Measurements from ENCODE around the gene ADAT2. TPM values are rescaled to one million over a fixed set of nuclear protein-coding genes. Genes with fewer than 3 reads are reported as not detected.
A peak's percentile ranks its signal among the peaks of the same experiment; 100 is the strongest.

Gene ADAT2
- total and polyA plus RNA-seq, 2 of the 13 experiments (the other 11 are each of a cell fraction or from before 2014, with no cell fraction given), result 10.5 to 18.3 TPM

DNA sequence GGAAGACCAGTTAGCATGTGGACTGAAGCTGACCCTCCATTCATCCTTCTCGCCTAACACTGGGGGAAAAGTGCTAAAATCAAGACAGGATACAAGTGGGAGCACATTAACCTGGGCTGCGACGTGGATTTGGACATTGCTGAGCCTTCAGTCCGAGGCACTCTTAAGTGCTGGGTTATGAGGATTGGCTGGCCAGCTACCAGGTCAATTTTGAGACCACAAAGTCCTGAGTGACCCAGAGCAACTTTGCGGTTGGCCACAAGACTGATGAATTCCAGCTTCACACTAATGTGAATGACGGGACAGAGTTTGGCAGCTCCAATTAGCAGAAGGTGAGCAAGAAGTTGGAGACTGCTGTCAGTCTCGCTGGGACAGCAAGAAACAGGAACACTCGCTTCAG lies 40.3 kb upstream of the ADAT2 start:
- no peaks in the 10 kb centered on the region for H3K4me1 ChIP-seq (ENCODE audit: insufficient read depth, low read length)
- H3K4me3 ChIP-seq (replicated peaks in 1 of 3; ENCODE audit: insufficient read depth in 1 of 3, low read depth in 2 of 3, low read length in 3 of 3), result no peak overlapping the region
- in situ Hi-C loops (cut with HindIII; ENCODE audit: extremely low pct_ligation_motif_present, low pct_unique_long_range_greater_than_20kb), result no loop called here
- no peak overlapping the region for H3K9ac ChIP-seq (ENCODE audit: insufficient read depth, low read depth, low read length)
- H4K20me1 ChIP-seq (ENCODE audit: insufficient read depth, low read length), result no peaks in the 10 kb centered on the region
- POLR2A ChIA-PET, result interaction anchor here (1.1 kb wide), 1 partner anchor 40 kb away, joined by 3 read pairs; the partner anchor contains the start of genes ADAT2 and PEX3
- H3K79me2 ChIP-seq (ENCODE audit: insufficient read depth, low read length), result no peaks in the 10 kb centered on the region
- no peak overlapping the region for H3K27ac ChIP-seq (ENCODE audit: extremely low read length, insufficient read depth, low read length)
- CTCF ChIA-PET (ENCODE audit: low intra/inter-chr PET ratio, low total read pairs), result no interaction called here
- no peak overlapping the region for H2AFZ ChIP-seq (ENCODE audit: low read length)
- BruUV-seq (replicated peaks), result no TSS peak
- H3K4me2 ChIP-seq (ENCODE audit: low read depth, low read length), result no peak overlapping the region
- intact Hi-C loops (cut with micrococcal nuclease; ENCODE audit: unreplicated experiment), result no loop called here
- H3K36me3 ChIP-seq (replicated peaks in 1 of 2; ENCODE audit: control insufficient read depth in 1 of 2, insufficient read depth in 2 of 2, low read length in 2 of 2), result peaks cover 7 to 22% of the 10 kb centered on the region in 2 experiments; a peak in 4 of 5 replicates
- 94% methylated on average over 8 of the region's 8 CpGs for WGBS (ENCODE audit: low lambda C conversion rate)
- DNase-seq (ENCODE audit: low spot score), result no peak
- no peaks in the 10 kb centered on the region for H3K27me3 ChIP-seq (ENCODE audit: control insufficient read depth in 1 of 2, insufficient read depth in 2 of 2, low read length in 2 of 2)
- peak; percentile 50 for ATAC-seq
- TF ChIP-seq, protein P1, sequence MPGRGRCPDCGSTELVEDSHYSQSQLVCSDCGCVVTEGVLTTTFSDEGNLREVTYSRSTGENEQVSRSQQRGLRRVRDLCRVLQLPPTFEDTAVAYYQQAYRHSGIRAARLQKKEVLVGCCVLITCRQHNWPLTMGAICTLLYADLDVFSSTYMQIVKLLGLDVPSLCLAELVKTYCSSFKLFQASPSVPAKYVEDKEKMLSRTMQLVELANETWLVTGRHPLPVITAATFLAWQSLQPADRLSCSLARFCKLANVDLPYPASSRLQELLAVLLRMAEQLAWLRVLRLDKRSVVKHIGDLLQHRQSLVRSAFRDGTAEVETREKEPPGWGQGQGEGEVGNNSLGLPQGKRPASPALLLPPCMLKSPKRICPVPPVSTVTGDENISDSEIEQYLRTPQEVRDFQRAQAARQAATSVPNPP (CRISPR knock-in tag; IDR thresholded peaks at IDR 0.05), result no peak
- TF ChIP-seq KDM1A (CRISPR knock-in tag; IDR thresholded peaks at IDR 0.05), result no peak
- no peak for TF ChIP-seq RNF2 (conservative IDR thresholded peaks at IDR 0.05; ENCODE audit: low read depth)
- TF ChIP-seq, protein P2, sequence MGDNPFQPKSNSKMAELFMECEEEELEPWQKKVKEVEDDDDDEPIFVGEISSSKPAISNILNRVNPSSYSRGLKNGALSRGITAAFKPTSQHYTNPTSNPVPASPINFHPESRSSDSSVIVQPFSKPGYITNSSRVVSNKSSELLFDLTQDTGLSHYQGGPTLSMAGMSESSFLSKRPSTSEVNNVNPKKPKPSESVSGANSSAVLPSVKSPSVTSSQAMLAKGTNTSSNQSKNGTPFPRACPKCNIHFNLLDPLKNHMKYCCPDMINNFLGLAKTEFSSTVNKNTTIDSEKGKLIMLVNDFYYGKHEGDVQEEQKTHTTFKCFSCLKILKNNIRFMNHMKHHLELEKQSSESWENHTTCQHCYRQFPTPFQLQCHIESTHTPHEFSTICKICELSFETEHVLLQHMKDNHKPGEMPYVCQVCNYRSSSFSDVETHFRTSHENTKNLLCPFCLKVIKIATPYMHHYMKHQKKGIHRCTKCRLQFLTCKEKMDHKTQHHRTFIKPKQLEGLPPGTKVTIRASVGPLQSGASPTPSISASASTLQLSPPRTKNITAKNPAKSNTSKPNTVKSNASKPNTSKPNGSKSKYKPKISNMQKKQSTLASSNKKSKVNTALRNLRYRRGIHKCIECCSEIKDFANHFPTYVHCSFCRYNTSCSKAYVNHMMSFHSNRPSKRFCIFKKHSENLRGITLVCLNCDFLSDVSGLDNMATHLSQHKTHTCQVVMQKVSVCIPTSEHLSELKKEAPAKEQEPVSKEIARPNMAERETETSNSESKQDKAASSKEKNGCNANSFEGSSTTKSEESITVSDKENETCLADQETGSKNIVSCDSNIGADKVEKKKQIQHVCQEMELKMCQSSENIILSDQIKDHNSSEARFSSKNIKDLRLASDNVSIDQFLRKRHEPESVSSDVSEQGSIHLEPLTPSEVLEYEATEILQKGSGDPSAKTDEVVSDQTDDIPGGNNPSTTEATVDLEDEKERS (CRISPR knock-in tag; IDR thresholded peaks at IDR 0.05), result no peak
- TF ChIP-seq, protein P3, sequence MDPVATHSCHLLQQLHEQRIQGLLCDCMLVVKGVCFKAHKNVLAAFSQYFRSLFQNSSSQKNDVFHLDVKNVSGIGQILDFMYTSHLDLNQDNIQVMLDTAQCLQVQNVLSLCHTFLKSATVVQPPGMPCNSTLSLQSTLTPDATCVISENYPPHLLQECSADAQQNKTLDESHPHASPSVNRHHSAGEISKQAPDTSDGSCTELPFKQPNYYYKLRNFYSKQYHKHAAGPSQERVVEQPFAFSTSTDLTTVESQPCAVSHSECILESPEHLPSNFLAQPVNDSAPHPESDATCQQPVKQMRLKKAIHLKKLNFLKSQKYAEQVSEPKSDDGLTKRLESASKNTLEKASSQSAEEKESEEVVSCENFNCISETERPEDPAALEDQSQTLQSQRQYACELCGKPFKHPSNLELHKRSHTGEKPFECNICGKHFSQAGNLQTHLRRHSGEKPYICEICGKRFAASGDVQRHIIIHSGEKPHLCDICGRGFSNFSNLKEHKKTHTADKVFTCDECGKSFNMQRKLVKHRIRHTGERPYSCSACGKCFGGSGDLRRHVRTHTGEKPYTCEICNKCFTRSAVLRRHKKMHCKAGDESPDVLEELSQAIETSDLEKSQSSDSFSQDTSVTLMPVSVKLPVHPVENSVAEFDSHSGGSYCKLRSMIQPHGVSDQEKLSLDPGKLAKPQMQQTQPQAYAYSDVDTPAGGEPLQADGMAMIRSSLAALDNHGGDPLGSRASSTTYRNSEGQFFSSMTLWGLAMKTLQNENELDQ (CRISPR knock-in tag; IDR thresholded peaks at IDR 0.05; ENCODE audit: borderline replicate concordance), result no peak
- no peak for TF ChIP-seq ZNF547 (CRISPR knock-in tag; IDR thresholded peaks at IDR 0.05)
- TF ChIP-seq, protein P4, sequence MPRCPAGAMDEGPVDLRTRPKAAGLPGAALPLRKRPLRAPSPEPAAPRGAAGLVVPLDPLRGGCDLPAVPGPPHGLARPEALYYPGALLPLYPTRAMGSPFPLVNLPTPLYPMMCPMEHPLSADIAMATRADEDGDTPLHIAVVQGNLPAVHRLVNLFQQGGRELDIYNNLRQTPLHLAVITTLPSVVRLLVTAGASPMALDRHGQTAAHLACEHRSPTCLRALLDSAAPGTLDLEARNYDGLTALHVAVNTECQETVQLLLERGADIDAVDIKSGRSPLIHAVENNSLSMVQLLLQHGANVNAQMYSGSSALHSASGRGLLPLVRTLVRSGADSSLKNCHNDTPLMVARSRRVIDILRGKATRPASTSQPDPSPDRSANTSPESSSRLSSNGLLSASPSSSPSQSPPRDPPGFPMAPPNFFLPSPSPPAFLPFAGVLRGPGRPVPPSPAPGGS (CRISPR knock-in tag; IDR thresholded peaks at IDR 0.05), result no peak
- TF ChIP-seq JUND (CRISPR knock-in tag; IDR thresholded peaks at IDR 0.05), result no peak
- no peak for FAIRE-seq
- H3K9me3 ChIP-seq (ENCODE audit: low read length), result no peaks in the 10 kb centered on the region
